Activated CD4-positive, alpha-beta T cell treated with anti-CD3 and anti-CD28 coated beads, Interleukin-2, amount 10 ng/mL, durations not matched to agents 24 days and 14 days (primary cell): ENCODE results near the gene CDK8. TPM values are rescaled to one million over a fixed set of nuclear protein-coding genes. Genes with fewer than 3 reads are reported as not detected.
A peak's percentile ranks its signal among the peaks of the same experiment; 100 is the strongest.

ENCODE experiments used
- DNase-seq: peaks from one replicate; pipeline ENCODE4 v3.0.0; 2022
- H3K27ac Mint-ChIP-seq: one replicate; pipeline ENCODE4 v1.8.0; 2022; ENCODE audit warnings: mild to moderate bottlenecking, mixed read lengths
- H3K27me3 Mint-ChIP-seq: one replicate; pipeline ENCODE4 v1.8.0; 2022; ENCODE audit warnings: mixed read lengths
- H3K36me3 Mint-ChIP-seq: one replicate; pipeline ENCODE4 v1.8.0; 2022; ENCODE audit warnings: low read depth, mild to moderate bottlenecking, mixed read lengths
- H3K4me1 Mint-ChIP-seq: one replicate; pipeline ENCODE4 v1.8.0; 2021; ENCODE audit warnings: mixed read lengths
- H3K4me3 Mint-ChIP-seq: one replicate; pipeline ENCODE4 v1.8.0; 2022; ENCODE audit warnings: mild to moderate bottlenecking, moderate library complexity, mixed read lengths
- H3K9me3 Mint-ChIP-seq: one replicate; pipeline ENCODE4 v1.8.0; 2021; ENCODE audit warnings: mixed read lengths
- intact Hi-C: fragments of 100-400 bp; cut with micrococcal nuclease; formaldehyde crosslinking; loops from one replicate; pipeline ENCODE4 v1.15.1; 2023
- total RNA-seq: library from RNA; stranded (reverse); gene quantifications from 2 replicates; pipeline ENCODE4 v1.2.3, GENCODE V29; 2022

Gene CDK8
- total RNA-seq, 1 donor from 2014 or later, result 20.0 TPM

GRCh38 chr13:26342898-26343297, 89.0 kb downstream of the CDK8 start:
- Mint-ChIP-seq H3K9me3 (no peaks in the 10 kb centered on the region), H3K4me3 (no peak overlapping the region), H3K4me1 (no peaks in the 10 kb centered on the region), H3K27me3 (no peaks in the 10 kb centered on the region), H3K36me3 (no peaks in the 10 kb centered on the region), H3K27ac (no peak overlapping the region)
- DNase-seq, result no peak
- intact Hi-C loops, result no loop called here

- no peaks in the 10 kb centered on the region for H3K36me3 Mint-ChIP-seq
- no peak for DNase-seq
- H3K4me3 Mint-ChIP-seq, result no peak overlapping the region
- H3K9me3 Mint-ChIP-seq, result no peaks in the 10 kb centered on the region
- H3K27ac Mint-ChIP-seq, result no peak overlapping the region
- H3K27me3 Mint-ChIP-seq, result no peaks in the 10 kb centered on the region
- intact Hi-C loops, result no loop called here
- H3K4me1 Mint-ChIP-seq, result no peaks in the 10 kb centered on the region
Measured at GRCh38 chr13:26343816-26344215, 89.9 kb downstream of the CDK8 start.

- H3K4me1 Mint-ChIP-seq, result no peaks in the 10 kb centered on the region
- intact Hi-C loops, result no loop called here
- no peak for DNase-seq
- no peaks in the 10 kb centered on the region for H3K27me3 Mint-ChIP-seq
- no peak overlapping the region for H3K27ac Mint-ChIP-seq
- H3K9me3 Mint-ChIP-seq, result no peaks in the 10 kb centered on the region
- peaks cover 2% of the 10 kb centered on the region for H3K36me3 Mint-ChIP-seq
- H3K4me3 Mint-ChIP-seq, result no peak overlapping the region
Measured at GRCh38 chr13:26344980-26345379, 91.1 kb downstream of the CDK8 start.

GRCh38 chr13:26348966-26349365, 95.0 kb downstream of the CDK8 start:
- intact Hi-C loops, result no loop called here
- no peaks in the 10 kb centered on the region for H3K4me1 Mint-ChIP-seq
- no peak overlapping the region for H3K27ac Mint-ChIP-seq
- H3K27me3 Mint-ChIP-seq, result no peaks in the 10 kb centered on the region
- H3K36me3 Mint-ChIP-seq, result peaks cover 2% of the 10 kb centered on the region
- no peaks in the 10 kb centered on the region for H3K9me3 Mint-ChIP-seq
- no peak for DNase-seq
- H3K4me3 Mint-ChIP-seq, result no peak overlapping the region

GRCh38 chr13:26362261-26362660, 108.3 kb downstream of the CDK8 start:
- peaks cover 5% of the 10 kb centered on the region for H3K36me3 Mint-ChIP-seq
- intact Hi-C loops, result no loop called here
- no peaks in the 10 kb centered on the region for H3K9me3 Mint-ChIP-seq
- no peak overlapping the region for H3K4me3 Mint-ChIP-seq
- no peaks in the 10 kb centered on the region for H3K27me3 Mint-ChIP-seq
- H3K4me1 Mint-ChIP-seq, result no peaks in the 10 kb centered on the region
- no peak for DNase-seq
- H3K27ac Mint-ChIP-seq, result no peak overlapping the region

- Mint-ChIP-seq H3K4me3 (no peak overlapping the region), H3K27me3 (no peaks in the 10 kb centered on the region), H3K4me1 (peaks cover 5% of the 10 kb centered on the region), H3K27ac (no peak overlapping the region), H3K9me3 (no peaks in the 10 kb centered on the region), H3K36me3 (no peaks in the 10 kb centered on the region)
- no peak for DNase-seq
- intact Hi-C loops, result no loop called here
Measured at GRCh38 chr13:26370553-26370952, 116.6 kb downstream of the CDK8 start.

- no peak overlapping the region for H3K27ac Mint-ChIP-seq
- H3K4me1 Mint-ChIP-seq, result peaks cover 5% of the 10 kb centered on the region
- intact Hi-C loops, result no loop called here
Measured at GRCh38 chr13:26372747-26373146, 118.8 kb downstream of the CDK8 start.

GRCh38 chr13:26376430-26376829, 122.5 kb downstream of the CDK8 start:
- intact Hi-C loops, result no loop called here
- Mint-ChIP-seq H3K4me1 (peaks cover 5% of the 10 kb centered on the region), H3K36me3 (no peaks in the 10 kb centered on the region), H3K27me3 (no peaks in the 10 kb centered on the region), H3K4me3 (no peak overlapping the region), H3K9me3 (no peaks in the 10 kb centered on the region), H3K27ac (no peak overlapping the region)
- DNase-seq, result no peak

More at GRCh38 chr13:26372747-26373146, 118.8 kb downstream of the CDK8 start:
- Mint-ChIP-seq H3K36me3 (no peaks in the 10 kb centered on the region), H3K27me3 (no peaks in the 10 kb centered on the region), H3K9me3 (no peaks in the 10 kb centered on the region), H3K4me3 (no peak overlapping the region)
- DNase-seq, result no peak

- DNase-seq, result peak; percentile 60
- H3K27me3 Mint-ChIP-seq, result no peaks in the 10 kb centered on the region
- H3K27ac Mint-ChIP-seq, result no peak overlapping the region
- H3K36me3 Mint-ChIP-seq, result no peaks in the 10 kb centered on the region
- peaks cover 7% of the 10 kb centered on the region for H3K4me1 Mint-ChIP-seq
- no peaks in the 10 kb centered on the region for H3K9me3 Mint-ChIP-seq
- no peak overlapping the region for H3K4me3 Mint-ChIP-seq
- intact Hi-C loops, result no loop called here
Measured at GRCh38 chr13:26377038-26377437, 123.1 kb downstream of the CDK8 start.

GRCh38 chr13:26378116-26378515, 124.2 kb downstream of the CDK8 start:
- intact Hi-C loops, result no loop called here
- no peak for DNase-seq
- no peak overlapping the region for H3K4me3 Mint-ChIP-seq
- no peaks in the 10 kb centered on the region for H3K36me3 Mint-ChIP-seq
- H3K4me1 Mint-ChIP-seq, result peaks cover 3% of the 10 kb centered on the region
- no peak overlapping the region for H3K27ac Mint-ChIP-seq
- H3K9me3 Mint-ChIP-seq, result no peaks in the 10 kb centered on the region
- H3K27me3 Mint-ChIP-seq, result no peaks in the 10 kb centered on the region

- Mint-ChIP-seq H3K27ac (no peak overlapping the region), H3K4me1 (peaks cover 2% of the 10 kb centered on the region), H3K9me3 (no peaks in the 10 kb centered on the region), H3K36me3 (no peaks in the 10 kb centered on the region), H3K4me3 (no peak overlapping the region), H3K27me3 (no peaks in the 10 kb centered on the region)
- DNase-seq, result no peak
- intact Hi-C loops, result no loop called here
Measured at GRCh38 chr13:26379831-26380230, 125.9 kb downstream of the CDK8 start.

GRCh38 chr13:26380930-26381329, 127.0 kb downstream of the CDK8 start:
- H3K4me3 Mint-ChIP-seq, result no peak overlapping the region
- no peak for DNase-seq
- H3K9me3 Mint-ChIP-seq, result no peaks in the 10 kb centered on the region
- no peaks in the 10 kb centered on the region for H3K27me3 Mint-ChIP-seq
- H3K27ac Mint-ChIP-seq, result no peak overlapping the region
- intact Hi-C loops, result no loop called here
- peaks cover 2% of the 10 kb centered on the region for H3K4me1 Mint-ChIP-seq
- peaks cover 1% of the 10 kb centered on the region for H3K36me3 Mint-ChIP-seq

- H3K9me3 Mint-ChIP-seq, result no peaks in the 10 kb centered on the region
- no peaks in the 10 kb centered on the region for H3K27me3 Mint-ChIP-seq
- intact Hi-C loops, result no loop called here
- peaks cover 8% of the 10 kb centered on the region for H3K36me3 Mint-ChIP-seq
- H3K27ac Mint-ChIP-seq, result no peak overlapping the region
- peaks cover 2% of the 10 kb centered on the region for H3K4me1 Mint-ChIP-seq
- no peak for DNase-seq
- H3K4me3 Mint-ChIP-seq, result no peak overlapping the region
Measured at GRCh38 chr13:26382366-26382765, 128.4 kb downstream of the CDK8 start.

- Mint-ChIP-seq H3K4me3 (no peak overlapping the region), H3K27me3 (no peaks in the 10 kb centered on the region), H3K27ac (no peak overlapping the region), H3K4me1 (peaks cover 2% of the 10 kb centered on the region), H3K9me3 (no peaks in the 10 kb centered on the region), H3K36me3 (peaks cover 8% of the 10 kb centered on the region)
- intact Hi-C loops, result no loop called here
- no peak for DNase-seq
Measured at GRCh38 chr13:26382835-26383234, 128.9 kb downstream of the CDK8 start.

- intact Hi-C loops, result no loop called here
- H3K27ac Mint-ChIP-seq, result no peak overlapping the region
- H3K4me3 Mint-ChIP-seq, result no peak overlapping the region
- H3K9me3 Mint-ChIP-seq, result no peaks in the 10 kb centered on the region
- peaks cover 2% of the 10 kb centered on the region for H3K4me1 Mint-ChIP-seq
- no peaks in the 10 kb centered on the region for H3K27me3 Mint-ChIP-seq
- no peak for DNase-seq
- H3K36me3 Mint-ChIP-seq, result peaks cover 8% of the 10 kb centered on the region
Measured at GRCh38 chr13:26384587-26384986, 130.7 kb downstream of the CDK8 start.
